ENCODE results near the gene U2AF1L4. TPM values are rescaled to one million over a fixed set of nuclear protein-coding genes. Genes with fewer than 3 reads are reported as not detected.

U2AF1L4 gene
- total RNA-seq, 1 donor from 2014 or later: not detected

- Histone ChIP-seq H3K4me1 (no peaks in the 10 kb centered on the region), H3K9me3 (no peaks in the 10 kb centered on the region), H3K36me3 (peaks cover 96 to 97% of the 10 kb centered on the region in 2 donors), H3K27ac (no peak overlapping the region), H3K4me3 (no peak overlapping the region), H3K27me3 (no peaks in the 10 kb centered on the region)
- no peak for TF ChIP-seq CTCF (IDR thresholded peaks at IDR 0.05)
- no peak for DNase-seq (ENCODE audit: low spot score in 2 of 2)
- intact Hi-C loops (cut with DNase I): no loop called here
Observed at GRCh38 chr19:35730326-35730725, 14.9 kb downstream of the U2AF1L4 start.

GRCh38 chr19:35729763-35730162 lies 15.5 kb downstream of the U2AF1L4 start:
- Histone ChIP-seq H3K4me1 (no peaks in the 10 kb centered on the region), H3K27ac (no peak overlapping the region), H3K9me3 (no peaks in the 10 kb centered on the region), H3K36me3 (peaks cover 96 to 97% of the 10 kb centered on the region in 2 donors), H3K4me3 (no peak overlapping the region), H3K27me3 (no peaks in the 10 kb centered on the region)
- DNase-seq (ENCODE audit: low spot score in 2 of 2): no peak
- no peak for TF ChIP-seq CTCF (IDR thresholded peaks at IDR 0.05)
- intact Hi-C loops (cut with DNase I): no loop called here

- H3K27me3 ChIP-seq: no peaks in the 10 kb centered on the region
- H3K27ac ChIP-seq: no peak overlapping the region
- H3K9me3 ChIP-seq: no peaks in the 10 kb centered on the region
- peaks cover 96 to 98% of the 10 kb centered on the region in 2 donors for H3K36me3 ChIP-seq
- H3K4me3 ChIP-seq: no peak overlapping the region
- H3K4me1 ChIP-seq: no peaks in the 10 kb centered on the region
- no peak for DNase-seq (ENCODE audit: low spot score in 2 of 2)
- no peak for TF ChIP-seq CTCF (IDR thresholded peaks at IDR 0.05)
- intact Hi-C loops (cut with DNase I): no loop called here
Observed at GRCh38 chr19:35729021-35729420, 16.2 kb downstream of the U2AF1L4 start.

GRCh38 chr19:35727956-35728706 lies 17.1 kb downstream of the U2AF1L4 start:
- no peaks in the 10 kb centered on the region for H3K27me3 ChIP-seq
- H3K9me3 ChIP-seq: no peaks in the 10 kb centered on the region
- DNase-seq (ENCODE audit: low spot score in 2 of 2): no peak
- no peaks in the 10 kb centered on the region for H3K4me1 ChIP-seq
- no peak overlapping the region for H3K27ac ChIP-seq
- TF ChIP-seq CTCF (IDR thresholded peaks at IDR 0.05): no peak
- no peak overlapping the region for H3K4me3 ChIP-seq
- intact Hi-C loops (cut with DNase I): no loop called here
- peaks cover 96 to 99% of the 10 kb centered on the region in 2 donors for H3K36me3 ChIP-seq

GRCh38 chr19:35727053-35727955 lies 17.9 kb downstream of the U2AF1L4 start:
- TF ChIP-seq CTCF (IDR thresholded peaks at IDR 0.05): no peak
- no peak for DNase-seq (ENCODE audit: low spot score in 2 of 2)
- Histone ChIP-seq H3K36me3 (peaks cover 100% of the 10 kb centered on the region in 2 donors), H3K4me3 (no peak overlapping the region), H3K4me1 (no peaks in the 10 kb centered on the region), H3K27me3 (no peaks in the 10 kb centered on the region), H3K27ac (no peak overlapping the region), H3K9me3 (no peaks in the 10 kb centered on the region)
- intact Hi-C loops (cut with DNase I): no loop called here

Measured in ascending aorta (tissue), 2 donors.